HEK293 (cell line): Measurements from ENCODE around the gene LIMCH1.

Experiments used
- YY1 ChIP-seq: fragments of 450-650 bp; formaldehyde crosslinking; IDR thresholded peaks from 2 replicates; pipeline ENCODE4 v1.5.1; 2018; ENCODE audit warnings: missing biosample characterization, missing genetic modification characterization
- ZNF501 ChIP-seq: fragments of 450-650 bp; formaldehyde crosslinking; IDR thresholded peaks from 2 replicates; pipeline ENCODE4 v1.5.1; 2016; ENCODE audit warnings: missing biosample characterization, missing genetic modification characterization
- TF ChIP-seq, protein P1 (sequence below): fragments of 450-650 bp; formaldehyde crosslinking; IDR thresholded peaks from 2 replicates; pipeline ENCODE4 v1.5.1; 2016; ENCODE audit warnings: missing biosample characterization, missing genetic modification characterization
- TF ChIP-seq, protein P2 (sequence below): fragments of 450-650 bp; formaldehyde crosslinking; conservative IDR thresholded peaks from 2 replicates; pipeline ENCODE4 v1.5.1; 2016; ENCODE audit warnings: low read depth, missing biosample characterization, missing genetic modification characterization

DNA sequence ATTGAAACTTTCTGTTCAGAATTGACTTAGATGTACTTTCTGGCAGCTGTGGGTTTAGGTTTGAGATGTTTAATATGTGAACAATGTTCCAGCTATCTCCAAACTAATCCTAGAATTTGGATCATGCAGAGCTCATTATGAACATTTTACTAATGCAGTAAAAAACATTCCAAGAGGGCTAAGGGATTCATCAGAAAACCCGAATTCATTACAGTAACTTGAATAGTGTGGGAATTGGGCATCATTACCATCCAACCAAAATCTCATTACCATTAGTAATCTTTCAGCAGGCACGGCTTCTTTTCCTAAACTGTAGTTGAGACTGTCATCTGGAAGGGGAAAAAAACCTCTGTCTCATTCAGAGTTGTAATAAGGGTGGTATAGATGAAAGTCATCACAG is 91.0 kb downstream of the LIMCH1 start:
- TF ChIP-seq YY1 (tag by site-specific recombination) (no peak), ZNF501 (tag by site-specific recombination) (no peak)
- TF ChIP-seq, protein P1, sequence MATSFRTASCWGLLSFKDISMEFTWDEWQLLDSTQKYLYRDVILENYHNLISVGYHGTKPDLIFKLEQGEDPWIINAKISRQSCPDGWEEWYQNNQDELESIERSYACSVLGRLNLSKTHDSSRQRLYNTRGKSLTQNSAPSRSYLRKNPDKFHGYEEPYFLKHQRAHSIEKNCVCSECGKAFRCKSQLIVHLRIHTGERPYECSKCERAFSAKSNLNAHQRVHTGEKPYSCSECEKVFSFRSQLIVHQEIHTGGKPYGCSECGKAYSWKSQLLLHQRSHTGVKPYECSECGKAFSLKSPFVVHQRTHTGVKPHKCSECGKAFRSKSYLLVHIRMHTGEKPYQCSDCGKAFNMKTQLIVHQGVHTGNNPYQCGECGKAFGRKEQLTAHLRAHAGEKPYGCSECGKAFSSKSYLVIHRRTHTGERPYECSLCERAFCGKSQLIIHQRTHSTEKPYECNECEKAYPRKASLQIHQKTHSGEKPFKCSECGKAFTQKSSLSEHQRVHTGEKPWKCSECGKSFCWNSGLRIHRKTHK: no peak
- TF ChIP-seq, protein P2, sequence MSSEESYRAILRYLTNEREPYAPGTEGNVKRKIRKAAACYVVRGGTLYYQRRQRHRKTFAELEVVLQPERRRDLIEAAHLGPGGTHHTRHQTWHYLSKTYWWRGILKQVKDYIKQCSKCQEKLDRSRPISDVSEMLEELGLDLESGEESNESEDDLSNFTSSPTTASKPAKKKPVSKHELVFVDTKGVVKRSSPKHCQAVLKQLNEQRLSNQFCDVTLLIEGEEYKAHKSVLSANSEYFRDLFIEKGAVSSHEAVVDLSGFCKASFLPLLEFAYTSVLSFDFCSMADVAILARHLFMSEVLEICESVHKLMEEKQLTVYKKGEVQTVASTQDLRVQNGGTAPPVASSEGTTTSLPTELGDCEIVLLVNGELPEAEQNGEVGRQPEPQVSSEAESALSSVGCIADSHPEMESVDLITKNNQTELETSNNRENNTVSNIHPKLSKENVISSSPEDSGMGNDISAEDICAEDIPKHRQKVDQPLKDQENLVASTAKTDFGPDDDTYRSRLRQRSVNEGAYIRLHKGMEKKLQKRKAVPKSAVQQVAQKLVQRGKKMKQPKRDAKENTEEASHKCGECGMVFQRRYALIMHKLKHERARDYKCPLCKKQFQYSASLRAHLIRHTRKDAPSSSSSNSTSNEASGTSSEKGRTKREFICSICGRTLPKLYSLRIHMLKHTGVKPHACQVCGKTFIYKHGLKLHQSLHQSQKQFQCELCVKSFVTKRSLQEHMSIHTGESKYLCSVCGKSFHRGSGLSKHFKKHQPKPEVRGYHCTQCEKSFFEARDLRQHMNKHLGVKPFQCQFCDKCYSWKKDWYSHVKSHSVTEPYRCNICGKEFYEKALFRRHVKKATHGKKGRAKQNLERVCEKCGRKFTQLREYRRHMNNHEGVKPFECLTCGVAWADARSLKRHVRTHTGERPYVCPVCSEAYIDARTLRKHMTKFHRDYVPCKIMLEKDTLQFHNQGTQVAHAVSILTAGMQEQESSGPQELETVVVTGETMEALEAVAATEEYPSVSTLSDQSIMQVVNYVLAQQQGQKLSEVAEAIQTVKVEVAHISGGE (tag by site-specific recombination): no peak
